SK-N-SH (cell line): ENCODE results near the gene ABITRAM. TPM values are rescaled to one million over a fixed set of nuclear protein-coding genes. Genes with fewer than 3 reads are reported as not detected.

ENCODE experiments used
- CTCF ChIA-PET: fragments of 300-600, 350-600 bp; formaldehyde crosslinking; extraction: SDS; loops from one replicate; lab custom pipeline; 2021; lab: Yijun Ruan, JAX
- POLR2A ChIA-PET: fragments of 350-600 bp; sonication (Branson Sonifier 250); formaldehyde crosslinking; extraction: SDS; loops from one replicate; lab custom pipeline; 2020; ENCODE audit warnings: antibody characterized with exemption, inconsistent platforms; lab: Yijun Ruan, JAX
- DNase-seq: peaks from one replicate; pipeline ENCODE4 v3.0.0; 2012
- H2AFZ ChIP-seq: fragments of 200-600 bp; sonication (generic); 2 replicates; pipeline ENCODE4 v1.8.1; 2016; ENCODE audit warnings: antibody characterized with exemption, mild to moderate bottlenecking, low read depth
- H3F3A ChIP-seq: fragments of 200-600 bp; sonication (generic); replicated peaks from 2 replicates; pipeline ENCODE3; 2016; ENCODE audit warnings: antibody characterized with exemption, mild to moderate bottlenecking; ENCODE audit not compliant: insufficient read depth
- H3K27ac ChIP-seq, 2 experiments: fragments of 200-500 bp in 1 of 2; fragments of 200-600 bp in 1 of 2; sonication (Bioruptor generic) in 1 of 2; sonication (generic), shearing (Covaris generic) in 1 of 2; 2 replicates each; pipeline versions ENCODE4 v1.5.1 to v1.6.1; 2014 to 2016; ENCODE audit warnings: low read depth in 2 of 2, inconsistent platforms in 1 of 2, low read length in 1 of 2, mild to moderate bottlenecking in 1 of 2, mixed read lengths in 1 of 2
- H3K27me3 ChIP-seq: fragments of 200-600 bp; sonication (generic), shearing (Covaris generic); 2 replicates; pipeline ENCODE4 v1.6.1; 2016; ENCODE audit warnings: mixed run types; ENCODE audit not compliant: insufficient read depth
- H3K36me3 ChIP-seq, 2 experiments: fragments of 200-500 bp in 1 of 2; fragments of 200-600 bp in 1 of 2; sonication (Bioruptor generic) in 1 of 2; sonication (generic) in 1 of 2; replicated peaks in 1 of 2; 2 replicates each; pipeline versions ENCODE3 to v1.5.1; 2014 to 2016; ENCODE audit warnings: low read length in 1 of 2, mild to moderate bottlenecking in 1 of 2; ENCODE audit not compliant: insufficient read depth in 2 of 2, control insufficient read depth in 1 of 2
- H3K4me1 ChIP-seq, 2 experiments: fragments of 200-500 bp in 1 of 2; fragments of 200-600 bp in 1 of 2; sonication (Bioruptor generic) in 1 of 2; sonication (generic), shearing (Covaris generic) in 1 of 2; 2 replicates each; pipeline versions ENCODE4 v1.5.1 to v1.6.1; 2014 to 2016; ENCODE audit warnings: low read depth in 1 of 2, low read length in 1 of 2, mixed run types in 1 of 2; ENCODE audit not compliant: insufficient read depth in 2 of 2, control insufficient read depth in 1 of 2
- H3K4me2 ChIP-seq: fragments of 200-600 bp; sonication (generic), shearing (Covaris generic); 2 replicates; pipeline ENCODE4 v1.6.1; 2017; ENCODE audit warnings: mixed run types
- H3K4me3 ChIP-seq, 2 experiments: fragments of 200-500 bp in 1 of 2; fragments of 200-600 bp in 1 of 2; sonication (Bioruptor generic) in 1 of 2; sonication (generic), shearing (Covaris generic) in 1 of 2; 2 replicates each; pipeline versions ENCODE4 v1.5.1 to v1.8.1; 2014 to 2016; ENCODE audit warnings: low read depth in 2 of 2, inconsistent platforms in 1 of 2, low read length in 1 of 2, mild to moderate bottlenecking in 1 of 2, mixed read lengths in 1 of 2, moderate library complexity in 1 of 2
- H3K79me2 ChIP-seq: fragments of 200-600 bp; sonication (generic); 2 replicates; pipeline ENCODE4 v1.8.1; 2017; ENCODE audit warnings: mild to moderate bottlenecking; ENCODE audit not compliant: insufficient read depth
- H3K9ac ChIP-seq: fragments of 200-600 bp; sonication (generic); 2 replicates; pipeline ENCODE4 v1.6.1; 2017; ENCODE audit warnings: mixed run types
- H3K9me2 ChIP-seq: fragments of 200-600 bp; sonication (generic); 2 replicates; pipeline ENCODE4 v1.6.1; 2017; ENCODE audit warnings: mixed run types
- H3K9me3 ChIP-seq: fragments of 200-600 bp; sonication (generic); 2 replicates; pipeline ENCODE4 v1.6.1; 2017; ENCODE audit warnings: mixed run types, mild to moderate bottlenecking, moderate library complexity
- H4K20me1 ChIP-seq: fragments of 200-600 bp; sonication (generic); 2 replicates; pipeline ENCODE4 v1.6.1; 2017; ENCODE audit warnings: mild to moderate bottlenecking, mixed run types; ENCODE audit not compliant: insufficient read depth
- CHD2 ChIP-seq: fragments of 150-350 bp; IDR thresholded peaks from 2 replicates; pipeline ENCODE4 v1.6.1; 2018; ENCODE audit warnings: low read length; ENCODE audit not compliant: partially characterized antibody
- ELF1 ChIP-seq: IDR thresholded peaks from 2 replicates; pipeline ENCODE4 v1.4.0; 2012
- EP300 ChIP-seq, 2 experiments: IDR thresholded peaks; 2 replicates each; pipeline versions ENCODE4 v1.4.0 to v1.6.1; 2012; ENCODE audit warnings: borderline replicate concordance in 1 of 2, low read depth in 1 of 2, low read length in 1 of 2
- EZH2phosphoT487 ChIP-seq: fragments of 200-600 bp; sonication (generic); IDR thresholded peaks from 2 replicates; pipeline ENCODE4 v1.6.1; 2017; ENCODE audit warnings: low read depth, mixed run types, mild to moderate bottlenecking, antibody characterized with exemption, moderate library complexity, borderline replicate concordance
- FOXM1 ChIP-seq: IDR thresholded peaks from 2 replicates; pipeline ENCODE4 v1.4.0; 2012; ENCODE audit warnings: low read depth, mild to moderate bottlenecking
- GABPA ChIP-seq: IDR thresholded peaks from 2 replicates; pipeline ENCODE4 v1.4.0; 2012; ENCODE audit warnings: low read depth, mild to moderate bottlenecking
- GATA2 ChIP-seq: sonication (generic); formaldehyde crosslinking; IDR thresholded peaks from 2 replicates; pipeline ENCODE4 v1.5.0; 2020; ENCODE audit warnings: mild to moderate bottlenecking, missing genetic modification reagents
- JUND ChIP-seq: IDR thresholded peaks from 2 replicates; pipeline ENCODE4 v1.4.0; 2012
- MEF2A ChIP-seq: IDR thresholded peaks from 2 replicates; pipeline ENCODE4 v1.4.0; 2012; ENCODE audit warnings: low read depth, borderline replicate concordance
- MXI1 ChIP-seq: IDR thresholded peaks from 2 replicates; pipeline ENCODE4 v1.6.1; 2012; ENCODE audit warnings: mild to moderate bottlenecking, low read depth, low read length, improper control_type of control experiment
- NFIC ChIP-seq: IDR thresholded peaks from 2 replicates; pipeline ENCODE4 v1.4.0; 2012; ENCODE audit warnings: borderline replicate concordance
- NRF1 ChIP-seq: IDR thresholded peaks from 2 replicates; pipeline ENCODE4 v1.6.1; 2012; ENCODE audit warnings: low read depth, mild to moderate bottlenecking, low read length
- PBX3 ChIP-seq: IDR thresholded peaks from 2 replicates; pipeline ENCODE4; 2012
- POLR2AphosphoS5 ChIP-seq: IDR thresholded peaks from 2 replicates; pipeline ENCODE4 v1.6.1; 2012; ENCODE audit warnings: low read depth, low read length
- RAD21 ChIP-seq: IDR thresholded peaks from 2 replicates; pipeline ENCODE4 v1.6.1; 2012; ENCODE audit warnings: mild to moderate bottlenecking, low read length
- RCOR1 ChIP-seq: fragments of 150-350 bp; IDR thresholded peaks from 2 replicates; pipeline ENCODE4 v1.6.1; 2017; ENCODE audit warnings: antibody characterized with exemption, low read length
- SIN3A ChIP-seq: IDR thresholded peaks from 2 replicates; pipeline ENCODE4 v1.6.1; 2012; ENCODE audit warnings: low read depth, mild to moderate bottlenecking, low read length, moderate library complexity, borderline replicate concordance
- TAF1 ChIP-seq: IDR thresholded peaks from 2 replicates; pipeline ENCODE4 v1.6.1; 2012; ENCODE audit warnings: low read depth, mild to moderate bottlenecking, low read length, moderate library complexity, borderline replicate concordance
- TCF12 ChIP-seq: IDR thresholded peaks from 2 replicates; pipeline ENCODE4 v1.4.0; 2012
- TEAD4 ChIP-seq: IDR thresholded peaks from 2 replicates; pipeline ENCODE4 v1.4.0; 2012; ENCODE audit warnings: mild to moderate bottlenecking, borderline replicate concordance; ENCODE audit not compliant: insufficient read depth
- YY1 ChIP-seq: IDR thresholded peaks from 2 replicates; pipeline ENCODE4 v1.4.0; 2012; ENCODE audit warnings: low read depth, mild to moderate bottlenecking
- WGBS: methylation state at CpG from one replicate; pipeline ENCODE4 v1.1.6; 2017; ENCODE audit warnings: low lambda C conversion rate; 5-methylcytosine and 5-hydroxymethylcytosine counted together
- polyA plus RNA-seq, 3 experiments: library from polyadenylated mRNA; depleted of rRNA; stranded (reverse); fragments of >200 nt; gene quantifications; 2 replicates each; pipeline ENCODE4 v1.2.3, GENCODE V29; 2012
- TF ChIP-seq, protein P1 (sequence below): fragments of 150-350 bp; IDR thresholded peaks from 2 replicates; pipeline ENCODE4 v1.6.1; 2016; ENCODE audit warnings: mild to moderate bottlenecking, low read depth, low read length
- TF ChIP-seq, protein P2 (sequence below): IDR thresholded peaks from 2 replicates; pipeline ENCODE4 v1.4.0; 2012; ENCODE audit warnings: low read depth, borderline replicate concordance
- TF ChIP-seq, protein P3 (sequence below): IDR thresholded peaks from 2 replicates; pipeline ENCODE4 v1.4.0; 2012; ENCODE audit warnings: low read depth
- TF ChIP-seq, protein P4 (sequence below): IDR thresholded peaks from 2 replicates; pipeline ENCODE4 v1.6.1; 2012; ENCODE audit warnings: mild to moderate bottlenecking, low read depth, low read length, moderate library complexity

Gene ABITRAM, protein sequence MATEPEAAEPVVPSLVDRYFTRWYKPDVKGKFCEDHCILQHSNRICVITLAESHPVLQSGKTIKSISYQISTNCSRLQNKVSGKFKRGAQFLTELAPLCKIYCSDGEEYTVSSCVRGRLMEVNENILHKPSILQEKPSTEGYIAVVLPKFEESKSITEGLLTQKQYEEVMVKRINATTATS
- polyA plus RNA-seq (2012; rRNA removed): 13.9 and 18.2 TPM in 2 replicates
- polyA plus RNA-seq (2012; cell fraction: cytosol; rRNA removed): 18.7 and 21.9 TPM in 2 replicates
- 12.0 and 22.8 TPM in 2 replicates for polyA plus RNA-seq (2012; cell fraction: nucleus; rRNA removed)

GRCh38 chr9:108934323-108934893 is at the start of gene ABITRAM:
Gene ABITRAM, plus strand, starts transcription at chr9:108934400. Its CDS starts 87 bp downstream, at chr9:108934487.
- POLR2A ChIA-PET: interaction anchor here (0.8 kb wide), 1 partner anchor 8 kb away, joined by 3 read pairs; no protein-coding TSS in a partner anchor
- peaks cover 25 to 38% of the 10 kb centered on the region in 2 experiments for H3K36me3 ChIP-seq
- H4K20me1 ChIP-seq: no peaks in the 10 kb centered on the region
- peaks cover 58% of the 10 kb centered on the region for H3K79me2 ChIP-seq
- peak within 1 kb of the TSS; percentile 84 to 99 for H3K4me3 ChIP-seq
- peaks cover 8 to 9% of the 10 kb centered on the region in 2 experiments; a peak in 3 of 4 replicates for H3K4me1 ChIP-seq
- peak within 1 kb of the TSS; percentile 82 for H2AFZ ChIP-seq
- WGBS: 1% methylated on average over 12 of the region's 47 CpGs
- H3K4me2 ChIP-seq: peak within 1 kb of the TSS; percentile 94
- no peaks in the 10 kb centered on the region for H3K27me3 ChIP-seq
- DNase-seq: peak; percentile 96
- H3K27ac ChIP-seq: peak within 1 kb of the TSS; percentile 78 to 94
- CTCF ChIA-PET: no interaction called here
- H3K9me2 ChIP-seq: no peaks in the 10 kb centered on the region
- peak within 1 kb of the TSS; percentile 72 for H3K9ac ChIP-seq
- peaks cover 7% of the 10 kb centered on the region for H3F3A ChIP-seq
- H3K9me3 ChIP-seq: no peaks in the 10 kb centered on the region
- TF ChIP-seq EP300 (IDR thresholded peaks at IDR 0.05; ENCODE audit: borderline replicate concordance in 1 of 2, low read depth in 1 of 2, low read length in 1 of 2): 0 out of 4 replicates have a peak, but pooled peaks of 1 of the 2 experiments have one; percentile 11
- TF ChIP-seq ELF1: no peak; the same call in 1 of the 2 replicates
- no peak for TF ChIP-seq TEAD4
- no peak for TF ChIP-seq NFIC
- TF ChIP-seq JUND: no peak
- no peak for TF ChIP-seq RAD21
- peak; percentile 82 for TF ChIP-seq GABPA
- TF ChIP-seq, protein P1, sequence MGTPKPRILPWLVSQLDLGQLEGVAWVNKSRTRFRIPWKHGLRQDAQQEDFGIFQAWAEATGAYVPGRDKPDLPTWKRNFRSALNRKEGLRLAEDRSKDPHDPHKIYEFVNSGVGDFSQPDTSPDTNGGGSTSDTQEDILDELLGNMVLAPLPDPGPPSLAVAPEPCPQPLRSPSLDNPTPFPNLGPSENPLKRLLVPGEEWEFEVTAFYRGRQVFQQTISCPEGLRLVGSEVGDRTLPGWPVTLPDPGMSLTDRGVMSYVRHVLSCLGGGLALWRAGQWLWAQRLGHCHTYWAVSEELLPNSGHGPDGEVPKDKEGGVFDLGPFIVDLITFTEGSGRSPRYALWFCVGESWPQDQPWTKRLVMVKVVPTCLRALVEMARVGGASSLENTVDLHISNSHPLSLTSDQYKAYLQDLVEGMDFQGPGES: no peak
- TF ChIP-seq CHD2: no peak
- TF ChIP-seq PBX3: no peak
- no peak for TF ChIP-seq GATA2 (CRISPR knock-in tag)
- no peak for TF ChIP-seq MEF2A
- TF ChIP-seq, protein P2, sequence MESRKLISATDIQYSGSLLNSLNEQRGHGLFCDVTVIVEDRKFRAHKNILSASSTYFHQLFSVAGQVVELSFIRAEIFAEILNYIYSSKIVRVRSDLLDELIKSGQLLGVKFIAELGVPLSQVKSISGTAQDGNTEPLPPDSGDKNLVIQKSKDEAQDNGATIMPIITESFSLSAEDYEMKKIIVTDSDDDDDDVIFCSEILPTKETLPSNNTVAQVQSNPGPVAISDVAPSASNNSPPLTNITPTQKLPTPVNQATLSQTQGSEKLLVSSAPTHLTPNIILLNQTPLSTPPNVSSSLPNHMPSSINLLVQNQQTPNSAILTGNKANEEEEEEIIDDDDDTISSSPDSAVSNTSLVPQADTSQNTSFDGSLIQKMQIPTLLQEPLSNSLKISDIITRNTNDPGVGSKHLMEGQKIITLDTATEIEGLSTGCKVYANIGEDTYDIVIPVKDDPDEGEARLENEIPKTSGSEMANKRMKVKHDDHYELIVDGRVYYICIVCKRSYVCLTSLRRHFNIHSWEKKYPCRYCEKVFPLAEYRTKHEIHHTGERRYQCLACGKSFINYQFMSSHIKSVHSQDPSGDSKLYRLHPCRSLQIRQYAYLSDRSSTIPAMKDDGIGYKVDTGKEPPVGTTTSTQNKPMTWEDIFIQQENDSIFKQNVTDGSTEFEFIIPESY: no peak
- no peak for TF ChIP-seq YY1
- TF ChIP-seq, protein P3, sequence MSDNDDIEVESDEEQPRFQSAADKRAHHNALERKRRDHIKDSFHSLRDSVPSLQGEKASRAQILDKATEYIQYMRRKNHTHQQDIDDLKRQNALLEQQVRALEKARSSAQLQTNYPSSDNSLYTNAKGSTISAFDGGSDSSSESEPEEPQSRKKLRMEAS: 0 out of 2 replicates have a peak, but pooled peaks have one; percentile 24
- no peak for TF ChIP-seq TAF1
- TF ChIP-seq SIN3A: peak; percentile 58
- TF ChIP-seq POLR2AphosphoS5: peak; percentile 17; the same call in 1 of the 2 replicates
- peak; percentile 76 for TF ChIP-seq NRF1
- TF ChIP-seq EZH2phosphoT487: no peak
- TF ChIP-seq, protein P4, sequence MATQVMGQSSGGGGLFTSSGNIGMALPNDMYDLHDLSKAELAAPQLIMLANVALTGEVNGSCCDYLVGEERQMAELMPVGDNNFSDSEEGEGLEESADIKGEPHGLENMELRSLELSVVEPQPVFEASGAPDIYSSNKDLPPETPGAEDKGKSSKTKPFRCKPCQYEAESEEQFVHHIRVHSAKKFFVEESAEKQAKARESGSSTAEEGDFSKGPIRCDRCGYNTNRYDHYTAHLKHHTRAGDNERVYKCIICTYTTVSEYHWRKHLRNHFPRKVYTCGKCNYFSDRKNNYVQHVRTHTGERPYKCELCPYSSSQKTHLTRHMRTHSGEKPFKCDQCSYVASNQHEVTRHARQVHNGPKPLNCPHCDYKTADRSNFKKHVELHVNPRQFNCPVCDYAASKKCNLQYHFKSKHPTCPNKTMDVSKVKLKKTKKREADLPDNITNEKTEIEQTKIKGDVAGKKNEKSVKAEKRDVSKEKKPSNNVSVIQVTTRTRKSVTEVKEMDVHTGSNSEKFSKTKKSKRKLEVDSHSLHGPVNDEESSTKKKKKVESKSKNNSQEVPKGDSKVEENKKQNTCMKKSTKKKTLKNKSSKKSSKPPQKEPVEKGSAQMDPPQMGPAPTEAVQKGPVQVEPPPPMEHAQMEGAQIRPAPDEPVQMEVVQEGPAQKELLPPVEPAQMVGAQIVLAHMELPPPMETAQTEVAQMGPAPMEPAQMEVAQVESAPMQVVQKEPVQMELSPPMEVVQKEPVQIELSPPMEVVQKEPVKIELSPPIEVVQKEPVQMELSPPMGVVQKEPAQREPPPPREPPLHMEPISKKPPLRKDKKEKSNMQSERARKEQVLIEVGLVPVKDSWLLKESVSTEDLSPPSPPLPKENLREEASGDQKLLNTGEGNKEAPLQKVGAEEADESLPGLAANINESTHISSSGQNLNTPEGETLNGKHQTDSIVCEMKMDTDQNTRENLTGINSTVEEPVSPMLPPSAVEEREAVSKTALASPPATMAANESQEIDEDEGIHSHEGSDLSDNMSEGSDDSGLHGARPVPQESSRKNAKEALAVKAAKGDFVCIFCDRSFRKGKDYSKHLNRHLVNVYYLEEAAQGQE: no peak
- peak; percentile 74; the same call in 1 of the 2 replicates for TF ChIP-seq MXI1
- no peak for TF ChIP-seq FOXM1
- no peak for TF ChIP-seq TCF12
- no peak for TF ChIP-seq RCOR1
